ENCODE data around the gene IL2RG. TPM values are rescaled to one million over a fixed set of nuclear protein-coding genes. Genes with fewer than 3 reads are reported as not detected.

Gene IL2RG
- total RNA-seq, 2 experiments from 2014 or later = 302 to 310 TPM

DNA sequence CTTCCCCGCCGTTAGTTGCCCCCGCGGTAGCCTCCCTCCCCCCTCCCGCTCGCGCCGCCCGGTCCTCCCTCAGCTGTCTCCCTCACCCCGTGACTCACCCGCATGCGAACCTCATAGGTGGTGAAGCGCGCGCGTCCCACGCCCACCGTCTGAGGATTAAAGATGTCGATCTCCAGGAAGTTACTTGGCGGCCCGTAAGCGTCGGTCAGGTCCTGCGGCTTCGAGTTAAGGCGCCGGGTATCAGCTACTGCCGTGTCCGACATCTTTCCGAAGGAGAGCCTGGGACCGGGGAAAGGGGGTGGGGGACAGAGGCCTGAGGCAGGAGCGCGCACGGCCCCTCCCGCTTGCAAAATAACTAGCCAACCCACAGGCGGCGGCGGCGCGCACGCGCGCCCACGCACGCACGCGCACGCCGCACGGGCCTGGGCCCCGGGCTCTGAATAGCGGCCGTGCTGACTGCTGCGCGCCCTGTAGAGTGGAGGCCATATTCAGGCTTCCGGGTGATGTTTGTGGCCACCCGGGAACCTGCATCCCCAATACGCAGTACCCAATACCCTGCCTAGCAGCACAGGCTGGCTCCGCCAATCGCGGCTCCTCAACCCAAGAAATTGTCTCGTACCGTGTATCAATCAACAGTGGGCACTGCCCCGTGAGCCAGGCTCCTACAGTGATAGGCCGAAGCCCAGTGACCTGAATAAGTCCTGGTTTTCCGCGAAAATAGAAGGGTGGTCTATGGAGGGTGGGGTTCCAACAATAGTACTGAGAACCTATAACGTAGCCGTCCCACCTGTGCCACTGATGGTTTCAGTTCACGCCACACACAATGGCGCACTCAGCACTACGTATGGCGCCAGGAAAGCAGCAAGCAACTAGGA, 43.1 kb downstream of the IL2RG start, which contains the start of gene SNX12:
Gene SNX12, minus strand, starts transcription at position 291 of the 875 bp plus-strand sequence. Its CDS starts 28 bp downstream, at position 263.
- intact Hi-C loops (cut with micrococcal nuclease) = loop anchor here (5.0 kb wide), 1 partner anchor 44 kb away; the partner anchor contains the start of gene IL2RG
- Mint-ChIP-seq H3K27ac (peak within 1 kb of the TSS; percentile 97), H3K4me3 (peak within 1 kb of the TSS; percentile 92), H3K4me1 (ENCODE audit: low read depth) (peaks cover 19% of the 10 kb centered on the region), H3K27me3 (no peaks in the 10 kb centered on the region), H3K36me3 (ENCODE audit: low read depth) (peaks cover 12% of the 10 kb centered on the region), H3K9me3 (no peaks in the 10 kb centered on the region)
- TF ChIP-seq, protein P1, sequence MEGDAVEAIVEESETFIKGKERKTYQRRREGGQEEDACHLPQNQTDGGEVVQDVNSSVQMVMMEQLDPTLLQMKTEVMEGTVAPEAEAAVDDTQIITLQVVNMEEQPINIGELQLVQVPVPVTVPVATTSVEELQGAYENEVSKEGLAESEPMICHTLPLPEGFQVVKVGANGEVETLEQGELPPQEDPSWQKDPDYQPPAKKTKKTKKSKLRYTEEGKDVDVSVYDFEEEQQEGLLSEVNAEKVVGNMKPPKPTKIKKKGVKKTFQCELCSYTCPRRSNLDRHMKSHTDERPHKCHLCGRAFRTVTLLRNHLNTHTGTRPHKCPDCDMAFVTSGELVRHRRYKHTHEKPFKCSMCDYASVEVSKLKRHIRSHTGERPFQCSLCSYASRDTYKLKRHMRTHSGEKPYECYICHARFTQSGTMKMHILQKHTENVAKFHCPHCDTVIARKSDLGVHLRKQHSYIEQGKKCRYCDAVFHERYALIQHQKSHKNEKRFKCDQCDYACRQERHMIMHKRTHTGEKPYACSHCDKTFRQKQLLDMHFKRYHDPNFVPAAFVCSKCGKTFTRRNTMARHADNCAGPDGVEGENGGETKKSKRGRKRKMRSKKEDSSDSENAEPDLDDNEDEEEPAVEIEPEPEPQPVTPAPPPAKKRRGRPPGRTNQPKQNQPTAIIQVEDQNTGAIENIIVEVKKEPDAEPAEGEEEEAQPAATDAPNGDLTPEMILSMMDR (IDR thresholded peaks at IDR 0.05) = no peak
- CTCF ChIA-PET = no interaction called here
- POLR2A ChIA-PET = interaction anchor here (0.6 to 1.1 kb wide), 5 partner anchors 10 to 976 kb away, joined by 3 read pairs; no protein-coding TSS in a partner anchor
- DNase-seq (peak; percentile 93), ATAC-seq (peak; percentile 96)

DNA sequence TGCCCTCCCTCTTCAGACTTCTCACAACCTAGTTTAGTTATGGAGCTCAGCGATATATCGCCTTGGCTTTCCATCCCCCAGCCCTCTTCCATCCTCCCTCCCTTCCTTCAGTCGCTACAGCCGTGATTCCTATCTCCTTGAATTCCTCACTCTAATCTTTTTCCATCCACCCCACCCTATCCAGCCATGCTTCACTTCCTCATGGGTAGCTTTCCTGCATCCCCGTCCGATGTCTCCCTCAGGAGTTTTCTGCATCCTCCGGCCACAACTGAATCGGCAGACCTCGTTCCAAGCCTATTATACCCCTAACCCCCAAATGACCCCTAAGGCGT, 43.7 kb downstream of the IL2RG start:
- Mint-ChIP-seq H3K27me3 (no peaks in the 10 kb centered on the region), H3K9me3 (no peaks in the 10 kb centered on the region), H3K36me3 (ENCODE audit: low read depth) (peaks cover 16% of the 10 kb centered on the region), H3K27ac (peak overlapping the region; percentile 97), H3K4me3 (peak overlapping the region; percentile 92), H3K4me1 (ENCODE audit: low read depth) (peaks cover 19% of the 10 kb centered on the region)
- intact Hi-C loops (cut with micrococcal nuclease) = loop anchor here (5.0 kb wide), 1 partner anchor 45 kb away; the partner anchor contains the start of gene IL2RG
- DNase-seq (no peak), ATAC-seq (no peak)
- POLR2A ChIA-PET = interaction anchor here (0.9 to 1.1 kb wide), 3 partner anchors 9 to 34 kb away, joined by 3 read pairs; no protein-coding TSS in a partner anchor
- TF ChIP-seq, protein P1 (IDR thresholded peaks at IDR 0.05) = no peak
- CTCF ChIA-PET = no interaction called here

DNA sequence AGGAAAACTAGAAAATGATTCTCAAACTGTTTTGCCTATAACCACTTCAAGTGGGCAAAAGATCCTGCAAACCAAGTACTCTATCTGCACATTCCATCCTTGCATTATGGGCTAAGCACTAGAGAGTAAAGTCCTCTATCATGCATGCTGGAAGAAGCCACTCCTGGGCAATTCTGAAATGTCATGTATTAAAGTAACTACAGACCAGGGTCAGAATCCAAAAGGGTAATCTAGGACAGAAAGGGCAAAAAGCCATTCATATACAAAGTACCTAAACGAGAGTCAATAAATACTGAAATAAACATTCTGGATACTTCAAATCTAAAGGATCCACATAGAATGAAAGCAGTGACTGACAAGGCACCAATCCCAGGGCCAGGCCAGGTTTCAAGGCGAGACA, 44.3 kb downstream of the IL2RG start:
- TF ChIP-seq, protein P1 (IDR thresholded peaks at IDR 0.05) = no peak
- peak overlapping the region; percentile 92 for H3K4me3 Mint-ChIP-seq
- DNase-seq (no peak), ATAC-seq (no peak)
- peak overlapping the region; percentile 97 for H3K27ac Mint-ChIP-seq
- H3K27me3 Mint-ChIP-seq = no peaks in the 10 kb centered on the region
- H3K36me3 Mint-ChIP-seq (ENCODE audit: low read depth) = peaks cover 18% of the 10 kb centered on the region
- CTCF ChIA-PET = no interaction called here
- H3K9me3 Mint-ChIP-seq = no peaks in the 10 kb centered on the region
- POLR2A ChIA-PET = interaction anchor here (1.1 kb wide), 1 partner anchor 8 kb away, joined by 3 read pairs; no protein-coding TSS in a partner anchor
- peaks cover 19% of the 10 kb centered on the region for H3K4me1 Mint-ChIP-seq (ENCODE audit: low read depth)
- intact Hi-C loops (cut with micrococcal nuclease) = loop anchor here (5.0 kb wide), 1 partner anchor 45 kb away; the partner anchor contains the start of gene IL2RG

DNA sequence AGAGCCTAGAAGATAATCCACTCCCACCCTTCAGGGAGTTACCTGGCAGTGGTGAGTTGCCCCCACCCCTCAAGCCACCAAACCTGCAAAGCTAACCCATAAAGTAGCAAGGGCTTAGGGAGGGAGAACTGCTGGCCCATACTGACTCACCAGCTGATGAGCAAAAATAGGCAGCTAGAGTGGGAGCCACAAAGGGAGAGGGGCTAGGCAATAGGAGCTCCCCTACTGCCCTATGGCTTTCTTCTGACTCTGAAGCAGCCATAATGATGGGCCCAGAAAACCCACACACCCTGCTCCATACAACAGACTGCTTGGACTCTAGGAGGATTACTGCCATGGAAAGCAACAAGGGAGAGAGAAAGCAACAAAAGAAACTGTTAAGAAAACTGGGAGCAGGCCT, 51.2 kb downstream of the IL2RG start:
- TF ChIP-seq, protein P1 (IDR thresholded peaks at IDR 0.05) = no peak
- peaks cover 29% of the 10 kb centered on the region for H3K36me3 Mint-ChIP-seq (ENCODE audit: low read depth)

More for the DNA sequence above, 51.2 kb downstream of the IL2RG start:
- POLR2A ChIA-PET = no interaction called here
- no peak for DNase-seq
- no peaks in the 10 kb centered on the region for H3K9me3 Mint-ChIP-seq
- ATAC-seq = no peak
- no peak overlapping the region for H3K27ac Mint-ChIP-seq
- H3K4me3 Mint-ChIP-seq = no peak overlapping the region
- CTCF ChIA-PET = no interaction called here
- H3K4me1 Mint-ChIP-seq (ENCODE audit: low read depth) = peaks cover 47% of the 10 kb centered on the region
- no peaks in the 10 kb centered on the region for H3K27me3 Mint-ChIP-seq
- intact Hi-C loops (cut with micrococcal nuclease) = no loop called here

Data from activated CD8-positive, alpha-beta T cell treated with anti-CD3 and anti-CD28 coated beads for 36 hours (primary cell).